SK-N-SH treated with all-trans-retinoic acid at 6 μM for 48 hours (cell line): ENCODE results near the gene EPHA4.

Experiments used
- ZFP3 ChIP-seq: fragments of 250-450 bp; sonication (Bioruptor Pico); IDR thresholded peaks from 2 replicates; pipeline ENCODE4 v1.5.0; 2020; ENCODE audit warnings: mild to moderate bottlenecking, moderate library complexity
- ZFP30 ChIP-seq: fragments of 450-650 bp; formaldehyde crosslinking; IDR thresholded peaks from 2 replicates; pipeline ENCODE4 v1.5.0; 2022; ENCODE audit warnings: mild to moderate bottlenecking, moderate library complexity

- TF ChIP-seq ZFP3 (no peak), ZFP30 (CRISPR knock-in tag) (no peak)
Measured at GRCh38 chr2:221412978-221413377, 159.1 kb downstream of the EPHA4 start.
